ENCODE measurements around the gene TSEN15. TPM values are rescaled to one million over a fixed set of nuclear protein-coding genes. Genes with fewer than 3 reads are reported as not detected.

The TSEN15 gene
- total and polyA plus RNA-seq, 2 of the 13 experiments (the other 11 are each of a cell fraction or from before 2014, with no cell fraction given), result 25.6 to 35.8 TPM

- no peak for FAIRE-seq
- TF ChIP-seq ZNF274 (CRISPR knock-in tag; IDR thresholded peaks at IDR 0.05), result no peak
- TF ChIP-seq KDM5B (CRISPR knock-in tag; IDR thresholded peaks at IDR 0.05; ENCODE audit: borderline replicate concordance), result no peak
- TF ChIP-seq ZNF570 (CRISPR knock-in tag; IDR thresholded peaks at IDR 0.05; ENCODE audit: borderline replicate concordance), result no peak
Measured at GRCh38 chr1:184114818-184115398, 63.4 kb downstream of the TSEN15 start.

GRCh38 chr1:184116287-184116686, 64.8 kb downstream of the TSEN15 start:
- intact Hi-C loops (cut with micrococcal nuclease; ENCODE audit: unreplicated experiment), result no loop called here
- TF ChIP-seq FOSL1 (CRISPR knock-in tag; IDR thresholded peaks at IDR 0.05; ENCODE audit: borderline replicate concordance) (no peak), EHMT2 (IDR thresholded peaks at IDR 0.05; ENCODE audit: borderline replicate concordance, low read depth, low read length) (no peak), THAP7 (CRISPR knock-in tag; IDR thresholded peaks at IDR 0.05) (no peak)
- H3K9me3 ChIP-seq (ENCODE audit: low read length), result no peaks in the 10 kb centered on the region
- 19% methylated on average over 2 of the region's 2 CpGs for WGBS (ENCODE audit: low lambda C conversion rate)
- H4K20me1 ChIP-seq (ENCODE audit: insufficient read depth, low read length), result no peaks in the 10 kb centered on the region
- no peak overlapping the region for H3K27ac ChIP-seq (ENCODE audit: extremely low read length, insufficient read depth, low read length)
- no peaks in the 10 kb centered on the region for H3K27me3 ChIP-seq (ENCODE audit: control insufficient read depth in 1 of 2, insufficient read depth in 2 of 2, low read length in 2 of 2)
- ATAC-seq (no peak), DNase-seq (ENCODE audit: low spot score) (no peak), FAIRE-seq (no peak)
- ChIA-PET POLR2A (no interaction called here), CTCF (ENCODE audit: low intra/inter-chr PET ratio, low total read pairs) (no interaction called here)
- no peaks in the 10 kb centered on the region for H3K79me2 ChIP-seq (ENCODE audit: insufficient read depth, low read length)
- H2AFZ ChIP-seq (ENCODE audit: low read length), result no peak overlapping the region
- no peak overlapping the region for H3K9ac ChIP-seq (ENCODE audit: insufficient read depth, low read depth, low read length)
- in situ Hi-C loops (cut with HindIII; ENCODE audit: extremely low pct_ligation_motif_present, low pct_unique_long_range_greater_than_20kb), result no loop called here
- no peaks in the 10 kb centered on the region for H3K4me1 ChIP-seq (ENCODE audit: insufficient read depth, low read length)
- no peak overlapping the region for H3K4me2 ChIP-seq (ENCODE audit: low read depth, low read length)
- H3K36me3 ChIP-seq (replicated peaks in 1 of 2; ENCODE audit: control insufficient read depth in 1 of 2, insufficient read depth in 2 of 2, low read length in 2 of 2), result no peaks in the 10 kb centered on the region
- BruUV-seq (replicated peaks), result no TSS peak
- H3K4me3 ChIP-seq (replicated peaks in 1 of 3; ENCODE audit: insufficient read depth in 1 of 3, low read depth in 2 of 3, low read length in 3 of 3), result no peak overlapping the region

More at GRCh38 chr1:184114818-184115398, 63.4 kb downstream of the TSEN15 start:
- Histone ChIP-seq H3K4me2 (ENCODE audit: low read depth, low read length) (no peak overlapping the region), H3K4me3 (replicated peaks in 1 of 3; ENCODE audit: insufficient read depth in 1 of 3, low read depth in 2 of 3, low read length in 3 of 3) (no peak overlapping the region), H3K9ac (ENCODE audit: insufficient read depth, low read depth, low read length) (no peak overlapping the region), H2AFZ (ENCODE audit: low read length) (no peak overlapping the region), H3K36me3 (replicated peaks in 1 of 2; ENCODE audit: control insufficient read depth in 1 of 2, insufficient read depth in 2 of 2, low read length in 2 of 2) (no peaks in the 10 kb centered on the region), H3K4me1 (ENCODE audit: insufficient read depth, low read length) (no peaks in the 10 kb centered on the region), H3K79me2 (ENCODE audit: insufficient read depth, low read length) (no peaks in the 10 kb centered on the region), H3K9me3 (ENCODE audit: low read length) (no peaks in the 10 kb centered on the region), H4K20me1 (ENCODE audit: insufficient read depth, low read length) (no peaks in the 10 kb centered on the region), H3K27ac (ENCODE audit: extremely low read length, insufficient read depth, low read length) (no peak overlapping the region), H3K27me3 (ENCODE audit: control insufficient read depth in 1 of 2, insufficient read depth in 2 of 2, low read length in 2 of 2) (no peaks in the 10 kb centered on the region)
- CTCF ChIA-PET (ENCODE audit: low intra/inter-chr PET ratio, low total read pairs), result no interaction called here
- intact Hi-C loops (cut with micrococcal nuclease; ENCODE audit: unreplicated experiment), result no loop called here
- POLR2A ChIA-PET, result no interaction called here
- no TSS peak for BruUV-seq (replicated peaks)
- in situ Hi-C loops (cut with HindIII; ENCODE audit: extremely low pct_ligation_motif_present, low pct_unique_long_range_greater_than_20kb), result no loop called here
- DNase-seq (ENCODE audit: low spot score), result no peak
- no peak for ATAC-seq

Data from HepG2 (cell line).